Fibroblast of mammary gland (primary cell): Measurements from ENCODE around the gene TPRG1L.

ENCODE experiments used
- DNase-seq: peaks from one replicate; pipeline ENCODE4 v3.0.0-alpha.2; 2010; ENCODE audit warnings: low read depth
- H3K4me3 ChIP-seq: 2 replicates; pipeline ENCODE4 v1.5.1; 2011; ENCODE audit warnings: low read depth, mild to moderate bottlenecking, low read length, moderate library complexity; ENCODE audit not compliant: control insufficient read depth
- TF ChIP-seq, protein P1 (sequence below): conservative IDR thresholded peaks from 2 replicates; pipeline ENCODE4 v1.5.1; 2011; ENCODE audit warnings: low read depth, low read length, inconsistent platforms; ENCODE audit not compliant: control insufficient read depth, insufficient read depth

Gene TPRG1L

GRCh38 chr1:3586986-3587759, 37.6 kb upstream of the TPRG1L start:
- TF ChIP-seq, protein P1, sequence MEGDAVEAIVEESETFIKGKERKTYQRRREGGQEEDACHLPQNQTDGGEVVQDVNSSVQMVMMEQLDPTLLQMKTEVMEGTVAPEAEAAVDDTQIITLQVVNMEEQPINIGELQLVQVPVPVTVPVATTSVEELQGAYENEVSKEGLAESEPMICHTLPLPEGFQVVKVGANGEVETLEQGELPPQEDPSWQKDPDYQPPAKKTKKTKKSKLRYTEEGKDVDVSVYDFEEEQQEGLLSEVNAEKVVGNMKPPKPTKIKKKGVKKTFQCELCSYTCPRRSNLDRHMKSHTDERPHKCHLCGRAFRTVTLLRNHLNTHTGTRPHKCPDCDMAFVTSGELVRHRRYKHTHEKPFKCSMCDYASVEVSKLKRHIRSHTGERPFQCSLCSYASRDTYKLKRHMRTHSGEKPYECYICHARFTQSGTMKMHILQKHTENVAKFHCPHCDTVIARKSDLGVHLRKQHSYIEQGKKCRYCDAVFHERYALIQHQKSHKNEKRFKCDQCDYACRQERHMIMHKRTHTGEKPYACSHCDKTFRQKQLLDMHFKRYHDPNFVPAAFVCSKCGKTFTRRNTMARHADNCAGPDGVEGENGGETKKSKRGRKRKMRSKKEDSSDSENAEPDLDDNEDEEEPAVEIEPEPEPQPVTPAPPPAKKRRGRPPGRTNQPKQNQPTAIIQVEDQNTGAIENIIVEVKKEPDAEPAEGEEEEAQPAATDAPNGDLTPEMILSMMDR, result no peak
- no peak overlapping the region for H3K4me3 ChIP-seq
- DNase-seq, result no peak

DNA sequence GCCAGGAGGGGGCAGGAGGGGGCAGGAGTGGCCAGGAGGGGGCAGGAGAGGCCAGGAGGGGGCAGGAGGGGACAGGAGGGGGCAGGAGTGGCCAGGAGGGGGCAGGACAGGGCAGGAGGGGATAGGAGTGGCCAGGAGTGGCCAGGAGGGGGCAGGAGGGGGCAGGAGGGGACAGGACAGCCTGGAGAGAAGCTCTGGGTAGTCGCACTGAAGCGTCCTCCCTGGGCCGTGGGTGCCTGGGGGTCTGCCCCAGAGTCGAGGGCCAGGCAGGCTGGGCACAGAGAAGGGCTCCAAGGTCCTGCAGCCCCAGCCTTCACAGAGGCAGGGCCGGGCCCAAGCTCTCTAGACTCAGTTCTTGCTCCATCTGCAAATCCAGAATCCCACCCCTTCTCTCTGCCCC, 36.4 kb upstream of the TPRG1L start:
- TF ChIP-seq, protein P1, result no peak
- no peak for DNase-seq

GRCh38 chr1:3590139-3590763, 34.6 kb upstream of the TPRG1L start:
- no peak for DNase-seq
- no peak overlapping the region for H3K4me3 ChIP-seq
- TF ChIP-seq, protein P1, result no peak

More for the DNA sequence above, 36.4 kb upstream of the TPRG1L start:
- no peak overlapping the region for H3K4me3 ChIP-seq

DNA sequence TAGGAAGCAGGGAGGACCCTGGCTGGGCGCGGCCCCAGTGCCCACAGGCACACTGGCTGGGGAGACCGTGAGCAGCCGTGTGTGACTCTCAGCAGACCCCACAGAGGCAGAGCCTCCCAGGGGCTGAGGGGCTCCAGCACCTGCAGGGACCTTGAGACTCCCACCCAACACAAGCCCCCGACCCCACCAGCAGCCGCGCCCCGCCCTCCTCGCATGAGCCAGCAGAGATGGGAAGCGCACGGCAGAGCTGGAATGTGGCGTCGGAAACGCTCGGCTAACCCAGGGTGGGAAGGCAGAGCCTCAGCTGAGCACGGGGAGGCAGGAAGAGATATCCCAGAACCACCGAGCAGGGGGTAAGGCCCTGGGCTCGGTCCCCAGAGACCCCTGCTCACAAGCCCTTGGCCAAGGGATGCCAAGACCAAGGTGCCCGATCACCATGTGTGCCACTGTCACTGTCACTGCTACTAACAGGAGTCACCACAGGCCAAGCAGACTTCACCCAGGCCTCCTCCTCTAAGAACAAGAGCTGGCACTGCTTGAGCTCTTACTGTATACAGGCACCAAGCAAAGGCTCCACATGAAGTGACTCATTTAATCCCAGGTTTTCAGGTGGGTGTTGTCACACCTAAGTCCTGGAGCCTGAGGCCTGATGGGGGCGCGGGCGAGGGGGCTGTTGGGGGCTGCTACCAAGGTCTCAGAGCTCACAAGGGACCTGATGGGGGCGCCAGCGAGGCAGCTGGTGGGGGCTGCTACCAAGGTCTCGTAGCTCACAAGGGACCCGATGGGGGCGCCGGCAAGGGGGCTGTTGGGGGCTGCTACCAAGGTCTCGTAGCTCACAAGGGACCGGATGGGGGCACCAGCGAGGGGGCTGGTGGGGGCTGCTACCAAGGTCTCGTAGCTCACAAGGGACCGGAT, 33.6 kb upstream of the TPRG1L start:
- no peak overlapping the region for H3K4me3 ChIP-seq
- DNase-seq, result no peak
- TF ChIP-seq, protein P1, result no peak

- no peak for DNase-seq
- TF ChIP-seq, protein P1, result no peak
- H3K4me3 ChIP-seq, result no peak overlapping the region
Observed at GRCh38 chr1:3593334-3593733, 31.5 kb upstream of the TPRG1L start.

DNA sequence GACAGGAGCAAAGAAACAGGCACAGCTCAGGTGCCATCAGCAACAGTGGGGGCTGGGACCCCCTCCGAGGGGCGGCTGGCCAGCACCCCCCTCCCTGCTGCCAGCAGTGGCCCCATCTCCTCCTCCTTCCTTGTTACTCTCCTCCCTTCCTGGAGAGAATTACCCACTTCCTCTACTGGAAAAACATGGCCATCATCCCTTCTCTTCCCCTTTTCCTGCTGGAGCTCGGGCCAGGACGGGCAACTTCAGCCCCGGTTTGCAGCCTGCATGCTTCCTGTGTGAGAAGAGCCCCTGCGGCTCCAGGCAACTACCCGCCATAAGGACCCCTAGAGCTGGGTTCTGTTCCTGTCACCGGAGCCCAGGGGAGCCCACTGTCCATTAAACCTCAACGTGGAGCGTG, 31.1 kb upstream of the TPRG1L start:
- no peak overlapping the region for H3K4me3 ChIP-seq
- TF ChIP-seq, protein P1, result no peak
- no peak for DNase-seq
